ENCODE data around the gene SLC4A7.

GRCh38 chr3:27458929-27459328 is 25.3 kb downstream of the SLC4A7 start:
- TF ChIP-seq CTCF (conservative IDR thresholded peaks at IDR 0.05; ENCODE audit: low read length): no peak
- TF ChIP-seq EZH2phosphoT487 (IDR thresholded peaks at IDR 0.05; ENCODE audit: borderline replicate concordance): no peak

All from Loucy (cell line).